Measurements from ENCODE around the gene MAP1B.
"Not testable (repeated sequence)": the region's sequence is repeated elsewhere in the genome, so short reads cannot be mapped to it uniquely, and the experiment has no call there.

The MAP1B gene

GRCh38 chr5:72161951-72162350 lies 54.7 kb downstream of the MAP1B start:
- no peak for DNase-seq (ENCODE audit: low read depth)

GRCh38 chr5:72163349-72163983 lies 56.2 kb downstream of the MAP1B start:
- DNase-seq (ENCODE audit: low read depth), result no peak

DNA sequence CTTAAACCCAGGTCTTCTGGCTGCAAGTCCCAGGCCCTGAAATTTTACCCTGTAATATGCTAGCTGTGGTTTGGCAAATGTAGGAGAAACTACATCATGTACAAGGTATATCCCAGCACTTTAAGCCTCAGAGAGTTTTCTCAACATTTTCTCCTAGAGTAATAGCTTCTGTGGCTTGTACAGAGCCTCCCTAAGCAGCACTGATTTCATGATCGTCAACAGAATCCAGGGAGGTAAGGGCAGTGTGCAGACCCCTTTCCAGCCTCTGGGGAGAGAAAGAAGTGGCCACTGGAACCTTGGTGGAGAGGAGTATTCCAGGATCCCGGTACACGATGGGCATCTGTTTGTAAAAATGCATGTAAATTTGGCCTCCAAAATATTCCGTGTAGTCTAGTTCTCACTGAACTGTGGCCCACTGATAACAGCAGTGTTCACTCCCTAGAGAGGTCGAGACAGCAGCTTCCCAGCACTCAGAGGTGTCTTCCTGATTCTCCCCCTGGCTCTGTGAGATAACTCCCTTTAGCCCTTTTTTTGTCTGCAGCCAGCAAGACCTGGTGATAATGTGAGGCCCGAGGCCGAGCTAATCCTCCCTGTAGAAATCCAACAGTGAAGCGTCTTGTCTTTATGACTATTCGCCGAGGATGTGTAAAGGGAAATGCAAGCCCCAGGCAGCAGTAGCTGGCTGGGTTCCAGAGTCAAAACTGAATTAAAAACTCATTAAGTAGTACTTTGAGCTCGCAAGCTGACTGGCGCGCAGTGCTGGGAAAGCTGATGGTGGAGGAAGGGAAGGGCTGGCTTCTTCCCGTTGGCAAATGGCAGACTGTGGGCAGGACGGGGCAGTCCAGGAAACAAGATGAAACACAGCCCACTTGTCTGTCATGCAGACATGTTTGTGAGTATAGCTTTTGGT lies 59.0 kb downstream of the MAP1B start:
- no peak for DNase-seq (ENCODE audit: low read depth)

- DNase-seq (ENCODE audit: low read depth), result no peak
Observed at GRCh38 chr5:72167257-72167656, 60.0 kb downstream of the MAP1B start.

DNA sequence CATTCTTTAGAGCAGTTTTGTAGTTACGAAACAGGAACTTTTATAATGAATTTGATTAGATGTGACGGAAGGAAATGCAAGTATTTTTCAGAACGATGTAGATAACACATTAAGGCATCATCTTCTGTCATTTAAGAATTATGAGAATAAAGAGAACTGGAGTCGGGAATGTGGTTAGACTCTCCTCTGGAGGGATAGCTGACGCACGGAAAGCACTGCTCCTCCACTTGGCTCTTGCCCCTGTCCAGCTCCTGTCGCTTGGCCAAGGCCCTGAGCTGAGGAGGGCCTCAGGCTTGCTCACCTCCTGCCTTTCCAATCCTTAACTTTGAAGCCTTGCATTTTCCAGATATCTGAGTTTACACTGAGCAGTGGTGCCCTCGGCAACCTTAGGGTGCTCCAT lies 60.5 kb downstream of the MAP1B start:
- no peak for DNase-seq (ENCODE audit: low read depth)

- DNase-seq (ENCODE audit: low read depth), result no peak
Observed at GRCh38 chr5:72170101-72170500, 62.8 kb downstream of the MAP1B start.

DNA sequence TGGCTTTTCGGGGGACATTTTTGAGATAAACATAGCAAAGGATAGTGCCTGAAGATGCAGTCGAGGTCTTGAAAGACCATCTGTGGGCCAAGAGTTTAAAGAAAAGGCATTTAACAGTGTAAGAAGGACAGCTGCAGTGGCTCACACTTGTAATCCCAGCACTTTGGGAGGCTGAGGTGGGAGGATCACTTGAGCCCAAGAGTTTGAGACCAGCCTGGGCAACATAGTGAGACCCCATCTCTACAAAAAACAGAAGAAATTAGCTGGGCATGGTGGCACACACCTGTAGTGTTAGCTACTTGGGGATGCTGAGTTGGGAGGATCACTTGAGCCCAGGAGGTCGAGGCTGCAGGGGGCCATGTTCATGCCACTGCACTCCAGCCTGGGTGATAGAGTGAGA lies 63.9 kb downstream of the MAP1B start:
- DNase-seq (ENCODE audit: low read depth), result not testable (repeated sequence)

GRCh38 chr5:72171667-72172066 lies 64.4 kb downstream of the MAP1B start:
- DNase-seq (ENCODE audit: low read depth), result no peak

DNA sequence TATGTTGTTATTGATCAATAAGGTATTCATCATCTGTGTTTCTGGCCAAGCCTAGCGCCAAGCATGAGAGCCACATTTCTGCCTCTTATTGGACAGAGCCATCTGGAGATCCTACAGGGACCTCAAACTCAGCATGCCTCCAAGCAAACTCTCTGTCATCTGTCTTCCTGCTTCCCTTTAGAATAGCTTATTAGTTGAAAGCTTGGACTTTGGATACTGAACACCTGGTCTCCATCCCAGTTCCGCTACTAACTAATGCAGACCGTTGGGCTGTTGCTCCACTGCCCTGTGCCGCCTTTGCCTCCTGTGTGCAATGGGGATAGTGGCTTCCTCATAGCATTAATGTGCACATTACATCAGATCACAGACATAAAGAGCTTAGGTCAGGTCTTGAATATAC lies 65.5 kb downstream of the MAP1B start:
- no peak for DNase-seq (ENCODE audit: low read depth)

- DNase-seq (ENCODE audit: low read depth), result no peak
Observed at GRCh38 chr5:72177538-72177937, 70.3 kb downstream of the MAP1B start.

DNA sequence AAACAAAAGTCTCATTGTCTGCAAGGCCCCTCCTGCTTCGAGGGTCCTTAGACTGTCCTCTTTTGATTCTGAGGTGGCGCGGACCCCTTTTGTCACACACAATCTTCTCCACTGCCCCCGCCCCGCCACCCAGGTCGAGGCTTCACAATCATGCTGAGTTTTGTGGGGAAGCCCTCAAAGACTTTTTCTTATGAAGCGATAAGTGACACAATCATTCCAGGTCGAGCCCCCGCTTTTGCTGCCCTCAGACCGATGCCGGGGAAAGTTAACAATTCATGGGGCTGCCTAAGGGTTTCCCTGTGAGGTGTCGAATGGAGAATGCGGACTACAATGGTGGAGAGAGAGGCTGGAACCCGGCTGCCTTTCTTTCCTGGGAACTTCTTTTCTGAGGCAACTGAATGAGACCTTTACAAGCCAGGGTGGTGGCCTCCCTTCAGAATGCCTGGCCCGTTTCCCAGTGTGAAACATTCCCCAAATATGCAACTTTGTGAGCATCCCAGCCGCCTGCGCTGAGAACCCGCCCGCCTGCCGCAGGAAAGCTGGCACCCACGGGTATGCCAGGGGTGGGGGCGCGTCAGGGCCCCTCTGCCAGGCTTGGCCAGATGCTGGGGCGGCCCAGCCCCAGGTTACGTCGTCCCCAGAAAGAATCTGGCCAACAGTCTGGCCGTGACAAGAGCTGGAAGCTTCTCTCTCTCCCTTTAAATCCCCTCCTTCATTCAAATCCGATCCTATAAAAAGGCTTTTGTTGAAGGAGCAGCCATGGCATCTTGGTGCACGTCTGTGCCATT lies 71.9 kb downstream of the MAP1B start:
- DNase-seq (ENCODE audit: low read depth), result no peak

DNA sequence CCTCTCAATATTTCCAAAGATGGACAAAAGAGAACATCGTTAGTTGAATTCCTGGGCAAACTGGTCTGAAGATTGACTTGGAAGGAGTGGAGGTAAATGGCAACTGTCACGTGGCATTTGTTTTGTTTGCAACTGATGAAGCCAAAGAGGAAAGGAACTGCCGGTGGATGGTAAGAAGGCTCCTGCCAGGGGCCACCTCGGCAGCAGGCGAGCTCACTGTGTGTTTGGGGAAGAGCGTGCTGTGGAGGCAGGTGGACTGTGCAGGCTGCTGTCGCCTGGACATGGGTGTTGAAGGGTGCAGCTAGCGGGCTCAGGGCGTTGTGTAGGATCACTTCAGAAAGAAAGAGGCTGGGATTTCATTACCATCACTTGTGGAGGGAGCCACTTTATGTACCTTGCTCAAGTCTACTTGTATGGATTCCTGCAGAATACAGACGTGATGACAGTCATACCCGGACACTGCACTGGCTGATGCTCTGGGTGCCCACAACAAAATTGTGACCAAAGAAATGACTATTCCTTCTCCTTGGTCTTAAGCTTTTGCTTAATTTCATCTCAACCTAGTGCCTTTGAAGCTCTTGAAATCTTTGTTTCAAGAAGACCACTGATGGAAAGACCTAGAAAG lies 72.7 kb downstream of the MAP1B start:
- no peak for DNase-seq (ENCODE audit: low read depth)

DNA sequence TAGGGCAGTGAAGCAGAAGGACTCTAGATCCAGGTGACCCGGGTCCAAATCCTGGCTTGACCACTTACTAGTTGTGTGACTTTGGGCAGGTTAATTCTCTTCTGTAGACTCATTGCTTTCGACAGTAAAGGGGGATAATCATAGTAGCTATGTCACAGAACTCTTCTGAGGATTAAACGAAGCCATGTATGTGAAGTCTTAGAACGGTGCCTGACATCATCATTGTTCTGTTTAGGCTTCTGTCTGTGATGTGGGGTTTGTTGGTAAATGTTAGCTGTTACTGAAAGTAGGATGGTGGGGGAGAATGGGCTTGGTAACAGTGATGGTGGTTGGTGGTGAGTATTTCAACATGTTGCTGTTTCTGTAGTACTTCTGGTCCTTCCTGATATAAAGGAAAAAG lies 73.7 kb downstream of the MAP1B start:
- no peak for DNase-seq (ENCODE audit: low read depth)

DNA sequence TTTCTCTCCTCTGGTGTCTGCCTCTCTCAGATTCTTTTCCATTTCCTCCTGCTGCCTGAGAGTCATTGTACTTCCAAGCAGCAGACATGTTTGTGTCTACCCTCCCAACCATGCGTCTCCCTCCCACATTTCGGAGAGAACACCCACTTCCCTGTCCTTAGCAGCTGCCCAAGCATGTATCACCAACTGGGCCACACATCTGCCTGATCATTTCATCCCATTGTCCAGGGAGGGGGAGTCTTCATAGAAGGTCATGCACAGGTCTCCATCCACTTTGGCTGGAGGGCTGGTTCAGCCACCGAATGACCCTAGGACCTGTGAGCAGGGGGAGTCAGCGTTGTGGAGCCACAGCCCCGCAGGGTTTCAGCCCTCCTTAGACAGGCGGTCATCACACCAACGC lies 75.4 kb downstream of the MAP1B start:
- DNase-seq (ENCODE audit: low read depth), result no peak

DNA sequence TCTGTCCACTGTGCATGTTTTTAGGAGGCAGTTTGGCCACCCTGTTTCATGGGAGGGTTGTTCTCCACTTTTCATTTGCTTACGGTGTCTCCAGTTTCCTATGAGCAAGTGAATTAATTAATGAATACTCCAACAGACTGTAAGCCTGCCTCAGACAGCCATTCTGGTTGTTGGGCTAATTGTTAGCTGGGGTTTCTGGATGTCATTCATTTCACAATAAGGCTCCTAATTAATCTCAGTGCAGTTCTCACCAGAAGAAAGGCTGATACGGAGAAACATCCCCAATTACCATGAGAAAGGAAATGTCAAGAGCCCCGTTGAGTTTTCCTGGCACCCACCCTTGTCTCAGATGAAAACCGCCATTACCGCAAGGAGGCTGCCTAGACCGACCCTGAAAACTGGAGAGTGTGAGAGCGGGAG lies 75.8 kb downstream of the MAP1B start:
- DNase-seq (ENCODE audit: low read depth), result no peak

- no peak for DNase-seq (ENCODE audit: low read depth)
Observed at GRCh38 chr5:72184408-72184807, 77.1 kb downstream of the MAP1B start.

- DNase-seq (ENCODE audit: low read depth), result no peak
Observed at GRCh38 chr5:72185496-72186329, 78.4 kb downstream of the MAP1B start.

DNA sequence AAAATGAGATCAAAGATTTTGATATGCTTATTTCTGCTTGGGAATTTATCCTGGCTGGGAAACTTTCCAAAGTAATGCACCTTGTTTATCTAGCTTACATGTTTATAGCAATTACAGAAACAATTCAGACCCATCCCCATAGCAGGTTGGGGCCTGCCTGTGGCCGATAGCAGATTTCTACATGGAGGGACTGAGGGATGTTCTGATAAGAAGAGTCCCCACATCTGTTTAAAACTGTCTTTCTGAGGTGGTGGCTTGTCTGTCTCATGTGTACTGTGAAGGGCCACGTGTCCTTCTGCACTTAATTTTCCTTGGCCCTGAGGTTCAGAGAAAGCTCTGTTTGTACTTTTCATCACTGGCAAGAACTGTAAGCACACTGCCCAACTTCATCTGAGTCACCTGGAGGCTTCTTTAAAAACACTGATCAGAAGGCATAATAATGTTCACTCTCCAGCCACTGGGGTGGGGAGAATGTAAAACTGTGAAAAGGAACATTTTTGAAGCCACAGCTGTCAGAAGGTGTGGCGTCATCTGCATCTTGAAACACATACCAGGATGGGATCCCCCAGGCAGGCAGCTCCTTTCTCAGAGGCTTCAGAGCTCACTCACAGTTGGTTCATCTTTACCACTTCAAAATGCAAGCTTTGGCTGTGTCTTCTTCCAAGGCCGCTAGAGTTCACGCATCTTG lies 80.3 kb downstream of the MAP1B start:
- no peak for DNase-seq (ENCODE audit: low read depth)

DNA sequence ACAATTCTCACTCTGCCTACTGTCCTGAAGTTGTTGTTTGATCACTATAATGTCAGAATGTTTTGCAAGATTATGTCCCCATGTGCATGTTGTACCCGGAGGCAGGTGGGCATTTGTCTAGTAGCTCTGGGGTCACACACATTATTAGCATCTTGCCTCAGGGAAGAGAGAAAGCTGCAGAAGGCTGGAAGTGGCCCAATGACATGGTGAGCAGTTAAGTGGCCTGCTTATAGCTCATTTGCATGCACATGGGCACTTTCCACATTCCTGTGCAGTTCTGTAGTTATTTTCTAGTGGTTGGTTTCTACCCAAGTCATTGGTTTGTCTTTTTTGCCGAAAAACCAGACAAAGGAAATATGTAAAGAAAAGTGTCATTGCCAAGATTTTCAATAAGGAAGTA lies 80.9 kb downstream of the MAP1B start:
- DNase-seq (ENCODE audit: low read depth), result no peak

DNA sequence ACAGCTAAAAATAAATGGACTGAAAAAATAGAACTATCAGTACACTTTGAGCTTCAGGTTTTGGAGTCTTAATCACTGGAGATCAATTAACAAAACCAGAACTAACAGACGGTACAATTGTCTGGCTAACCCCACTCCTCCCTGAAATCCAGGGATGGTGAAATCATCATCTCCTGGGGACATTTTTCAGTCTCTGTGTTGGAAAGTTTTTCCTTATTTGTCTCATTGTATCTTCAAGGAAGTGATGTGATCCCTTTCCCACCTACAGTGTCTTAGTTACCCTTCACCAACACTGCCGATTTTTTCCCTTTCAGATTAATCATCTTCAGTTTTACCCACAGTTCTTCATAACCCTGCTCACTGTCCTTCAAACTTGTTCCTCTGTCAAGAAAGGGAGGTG lies 81.9 kb downstream of the MAP1B start:
- no peak for DNase-seq (ENCODE audit: low read depth)

- DNase-seq (ENCODE audit: low read depth), result no peak
Observed at GRCh38 chr5:72191404-72191803, 84.1 kb downstream of the MAP1B start.
